Neural cell (in vitro differentiated cells): ENCODE results near the gene RINT1.

ENCODE experiments used
- CTCF ChIP-seq: fragments of 450-650 bp; IDR thresholded peaks from 2 replicates; pipeline ENCODE4 v1.5.1; 2014; ENCODE audit warnings: antibody characterized with exemption, mild to moderate bottlenecking, moderate library complexity; ENCODE audit not compliant: poor library complexity, severe bottlenecking
- EP300 ChIP-seq: fragments of 450-650 bp; conservative IDR thresholded peaks from 2 replicates; pipeline ENCODE4 v1.6.1; 2014; ENCODE audit warnings: antibody characterized with exemption, mild to moderate bottlenecking, moderate library complexity; ENCODE audit not compliant: poor library complexity, severe bottlenecking
- POLR2AphosphoS5 ChIP-seq: IDR thresholded peaks from 2 replicates; pipeline ENCODE4 v1.6.1; 2012
- RAD21 ChIP-seq: fragments of 450-650 bp; conservative IDR thresholded peaks from 2 replicates; pipeline ENCODE4 v1.6.1; 2014; ENCODE audit warnings: antibody characterized with exemption, mild to moderate bottlenecking, moderate library complexity
- SMC3 ChIP-seq: fragments of 450-650 bp; conservative IDR thresholded peaks from 2 replicates; pipeline ENCODE4 v1.6.1; 2014; ENCODE audit warnings: antibody characterized with exemption, mild to moderate bottlenecking, moderate library complexity; ENCODE audit not compliant: poor library complexity
- TAF1 ChIP-seq: IDR thresholded peaks from 2 replicates; pipeline ENCODE4 v1.6.1; 2012; ENCODE audit warnings: low read depth
- TF ChIP-seq, protein P1 (sequence below): IDR thresholded peaks from 2 replicates; pipeline ENCODE4 v1.6.1; 2012; ENCODE audit warnings: borderline replicate concordance

DNA sequence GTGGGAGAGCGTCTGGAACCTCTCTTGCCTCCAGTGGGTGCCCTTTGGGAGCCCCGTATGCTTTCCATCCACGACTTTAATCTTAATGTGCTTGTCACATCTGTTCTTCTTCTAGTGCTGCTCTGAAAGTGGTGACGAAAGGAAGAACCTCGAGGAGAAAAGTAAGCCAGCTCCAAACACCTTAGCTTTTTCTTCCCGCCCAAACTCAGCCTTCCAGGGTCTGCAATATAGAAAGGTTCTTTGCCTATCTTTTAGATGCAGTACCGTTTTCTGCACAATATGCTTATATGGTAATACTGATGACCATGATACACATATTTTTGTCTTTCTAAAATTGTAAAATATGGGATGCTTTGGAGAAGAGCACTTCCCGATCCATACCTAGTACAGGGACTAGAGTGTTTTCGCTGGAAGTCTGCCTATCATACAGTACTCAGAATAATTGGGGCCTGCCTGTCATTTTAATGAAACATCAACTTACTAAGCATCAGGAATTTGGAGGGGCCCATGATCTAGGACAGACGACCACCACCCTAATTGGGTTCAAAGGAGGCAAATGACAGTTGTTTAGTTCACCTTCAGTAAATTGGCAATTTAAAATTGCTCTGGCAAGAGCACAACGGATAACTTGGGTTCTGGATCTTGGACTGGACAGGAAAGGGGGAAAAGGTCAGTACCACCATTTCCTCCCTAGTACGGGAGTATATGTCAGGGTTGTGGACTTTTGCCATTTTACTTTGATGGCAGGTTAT is 884 bp downstream of the RINT1 start:
- TF ChIP-seq SMC3 (no peak), CTCF (no peak), POLR2AphosphoS5 (no peak), RAD21 (no peak), TAF1 (no peak), EP300 (no peak)
- TF ChIP-seq, protein P1, sequence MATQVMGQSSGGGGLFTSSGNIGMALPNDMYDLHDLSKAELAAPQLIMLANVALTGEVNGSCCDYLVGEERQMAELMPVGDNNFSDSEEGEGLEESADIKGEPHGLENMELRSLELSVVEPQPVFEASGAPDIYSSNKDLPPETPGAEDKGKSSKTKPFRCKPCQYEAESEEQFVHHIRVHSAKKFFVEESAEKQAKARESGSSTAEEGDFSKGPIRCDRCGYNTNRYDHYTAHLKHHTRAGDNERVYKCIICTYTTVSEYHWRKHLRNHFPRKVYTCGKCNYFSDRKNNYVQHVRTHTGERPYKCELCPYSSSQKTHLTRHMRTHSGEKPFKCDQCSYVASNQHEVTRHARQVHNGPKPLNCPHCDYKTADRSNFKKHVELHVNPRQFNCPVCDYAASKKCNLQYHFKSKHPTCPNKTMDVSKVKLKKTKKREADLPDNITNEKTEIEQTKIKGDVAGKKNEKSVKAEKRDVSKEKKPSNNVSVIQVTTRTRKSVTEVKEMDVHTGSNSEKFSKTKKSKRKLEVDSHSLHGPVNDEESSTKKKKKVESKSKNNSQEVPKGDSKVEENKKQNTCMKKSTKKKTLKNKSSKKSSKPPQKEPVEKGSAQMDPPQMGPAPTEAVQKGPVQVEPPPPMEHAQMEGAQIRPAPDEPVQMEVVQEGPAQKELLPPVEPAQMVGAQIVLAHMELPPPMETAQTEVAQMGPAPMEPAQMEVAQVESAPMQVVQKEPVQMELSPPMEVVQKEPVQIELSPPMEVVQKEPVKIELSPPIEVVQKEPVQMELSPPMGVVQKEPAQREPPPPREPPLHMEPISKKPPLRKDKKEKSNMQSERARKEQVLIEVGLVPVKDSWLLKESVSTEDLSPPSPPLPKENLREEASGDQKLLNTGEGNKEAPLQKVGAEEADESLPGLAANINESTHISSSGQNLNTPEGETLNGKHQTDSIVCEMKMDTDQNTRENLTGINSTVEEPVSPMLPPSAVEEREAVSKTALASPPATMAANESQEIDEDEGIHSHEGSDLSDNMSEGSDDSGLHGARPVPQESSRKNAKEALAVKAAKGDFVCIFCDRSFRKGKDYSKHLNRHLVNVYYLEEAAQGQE = no peak
